GM18868 (cell line): ENCODE results near the gene UCKL1.
"Not testable (repeated sequence)": the region's sequence is repeated elsewhere in the genome, so short reads cannot be mapped to it uniquely, and the experiment has no call there.

ENCODE experiments used
- ATAC-seq: cut with Tn5 transposase; IDR thresholded peaks from one replicate; pipeline ENCODE4 v1.9.1; 2021; ENCODE audit warnings: mild to moderate bottlenecking, moderate library complexity; ENCODE audit not compliant: unreplicated experiment

Gene UCKL1

GRCh38 chr20:63973160-63973479 is 16.9 kb upstream of the UCKL1 start:
- no peak for ATAC-seq

- ATAC-seq: no peak
Observed at GRCh38 chr20:63972312-63973159, 16.3 kb upstream of the UCKL1 start.

- not testable (repeated sequence) for ATAC-seq
Observed at GRCh38 chr20:63971960-63972311, 15.7 kb upstream of the UCKL1 start.

GRCh38 chr20:63970714-63971431 is 14.7 kb upstream of the UCKL1 start:
- ATAC-seq: no peak

DNA sequence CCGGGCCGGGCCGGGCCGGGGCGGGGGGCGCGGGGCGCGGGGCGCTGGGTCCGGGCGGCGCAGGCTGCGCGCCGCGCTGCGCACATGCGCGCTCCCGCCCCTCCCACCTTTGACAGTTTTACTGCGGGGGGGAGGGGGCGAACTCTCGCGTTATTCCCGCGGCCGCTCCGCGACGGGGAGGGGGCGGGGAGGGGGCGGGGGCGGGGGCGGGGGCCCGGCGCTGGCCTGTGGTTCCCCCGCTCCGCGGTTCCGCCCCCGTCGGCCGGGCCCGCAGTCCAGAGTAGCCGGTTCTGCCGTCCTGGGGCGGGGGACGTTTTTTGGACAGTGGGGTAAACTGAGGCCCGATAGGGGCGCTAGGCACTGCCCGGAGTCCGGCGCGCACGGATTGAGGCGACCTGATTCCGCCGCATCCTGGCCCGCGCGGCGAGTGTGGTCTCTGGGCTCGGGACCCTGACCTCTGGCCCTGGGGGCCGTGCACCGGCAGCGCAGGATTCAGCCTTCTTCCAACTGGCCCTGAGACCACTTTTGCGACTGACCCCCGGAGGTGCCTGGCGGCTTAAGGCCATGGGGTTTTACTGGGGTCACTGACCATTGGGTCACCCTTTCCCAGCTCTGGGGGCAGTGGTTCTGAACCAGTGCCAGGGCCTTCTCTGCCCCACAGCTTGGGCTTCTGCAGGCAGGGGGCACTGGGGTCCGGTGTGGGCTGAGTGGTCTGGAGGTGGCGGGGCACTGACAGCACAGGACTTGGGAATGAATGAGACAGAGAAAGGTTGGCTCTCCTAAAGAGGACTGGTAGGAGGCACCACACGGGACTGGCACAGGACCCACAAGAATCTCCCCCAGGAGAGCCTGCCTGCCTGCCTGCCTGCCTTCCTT is 13.9 kb upstream of the UCKL1 start, which contains the start of gene ZNF512B:
TSS of gene ZNF512B (minus strand) at position 93 of the 876 bp plus-strand sequence. CDS start 1,980 bp downstream, outside the sequence.
- ATAC-seq: no peak

- ATAC-seq: no peak
Observed at GRCh38 chr20:63968928-63969760, 12.9 kb upstream of the UCKL1 start.

DNA sequence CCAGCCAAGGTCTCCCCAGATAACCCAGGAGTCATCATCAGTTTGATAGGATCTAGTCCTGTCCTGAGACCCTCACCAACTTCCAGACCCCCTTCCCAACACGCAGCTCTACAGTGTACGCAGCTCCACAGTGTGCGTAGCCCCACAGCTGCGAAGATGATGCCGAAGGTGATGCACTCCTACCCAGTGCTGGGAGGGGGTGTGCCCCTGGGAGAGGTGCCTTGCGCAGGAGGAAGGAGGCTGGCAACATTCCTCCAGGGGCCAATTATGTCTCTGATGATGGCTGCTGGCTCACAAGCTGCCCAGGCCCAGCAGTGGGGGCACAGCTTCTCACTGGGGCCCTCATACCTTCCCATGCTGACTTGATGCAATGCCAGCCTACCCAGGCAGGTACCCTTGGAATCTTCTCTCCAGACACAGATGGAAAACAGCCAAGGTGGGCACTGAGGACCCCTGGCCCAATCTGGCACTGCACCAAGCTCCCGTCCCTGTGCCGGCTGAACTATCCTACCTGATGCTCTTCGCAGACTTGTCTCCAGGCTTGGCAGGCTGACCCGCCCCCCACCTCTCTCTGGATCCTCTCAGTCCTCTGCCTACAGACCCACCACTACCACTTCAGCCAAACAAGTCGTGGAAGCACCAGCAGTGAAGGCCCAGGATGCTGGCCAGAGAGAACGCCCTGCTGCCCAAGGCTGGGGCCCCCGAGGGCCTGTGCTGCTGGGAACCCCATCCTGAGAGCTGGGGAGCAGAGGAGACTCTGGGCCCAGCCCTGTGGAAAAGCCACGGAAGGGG is 12.1 kb upstream of the UCKL1 start:
- ATAC-seq: no peak

DNA sequence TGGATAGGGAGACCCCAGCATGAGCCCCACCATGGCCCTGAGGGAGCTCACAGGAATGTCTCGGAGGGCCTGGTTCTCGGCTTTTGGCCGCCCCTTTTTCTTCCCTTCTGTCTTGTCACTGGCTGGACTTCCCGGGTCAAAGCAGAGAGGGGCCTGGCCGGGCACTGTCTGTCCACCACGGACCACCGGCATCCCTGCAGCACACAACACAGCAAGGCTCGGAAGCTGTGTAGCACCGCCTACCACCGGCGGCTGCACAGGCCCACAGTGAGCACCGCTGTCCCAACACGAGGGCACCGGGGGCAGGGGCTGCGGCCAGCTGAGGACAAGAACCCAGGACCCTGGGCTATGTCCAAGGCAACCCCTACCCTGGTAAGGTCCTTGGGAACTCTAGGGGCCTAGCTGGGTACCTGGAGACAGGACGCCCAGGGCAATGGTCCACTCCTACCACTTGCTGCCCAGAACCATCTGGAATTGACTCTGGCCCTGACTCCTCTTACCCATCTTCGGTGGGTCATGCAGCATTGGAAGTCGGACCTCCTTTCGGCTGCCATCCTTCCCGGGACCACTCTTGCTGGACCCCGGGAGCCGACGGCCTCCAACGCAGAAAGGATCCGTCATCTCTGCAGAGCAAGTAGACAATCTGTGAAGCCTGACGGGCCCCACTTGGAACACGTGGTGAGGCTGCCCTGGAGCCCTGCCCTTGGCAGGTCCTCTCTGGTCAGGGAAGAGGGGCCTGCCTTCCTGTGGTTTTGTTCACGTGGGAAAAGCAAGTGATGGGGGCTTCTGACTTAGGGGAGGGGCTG is 11.3 kb upstream of the UCKL1 start:
- no peak for ATAC-seq

DNA sequence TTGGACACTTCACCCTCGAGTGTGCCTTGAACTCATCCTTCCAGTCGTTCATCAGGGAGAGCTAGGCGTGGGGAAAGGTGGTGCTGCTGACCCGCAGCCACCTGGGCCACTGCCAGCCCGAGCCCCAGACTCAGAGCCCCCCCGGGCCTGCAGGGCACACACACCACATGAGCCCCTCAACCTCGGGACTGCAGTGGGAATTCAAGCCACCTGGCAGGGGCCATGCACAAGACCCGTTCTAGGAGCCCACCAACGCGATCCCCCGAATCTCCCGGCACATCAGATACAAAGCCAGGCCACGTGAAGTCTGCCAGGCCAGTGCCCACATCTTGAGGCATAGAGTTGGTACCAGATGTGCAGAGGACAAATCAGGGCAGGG is 10.7 kb upstream of the UCKL1 start:
- ATAC-seq: no peak

DNA sequence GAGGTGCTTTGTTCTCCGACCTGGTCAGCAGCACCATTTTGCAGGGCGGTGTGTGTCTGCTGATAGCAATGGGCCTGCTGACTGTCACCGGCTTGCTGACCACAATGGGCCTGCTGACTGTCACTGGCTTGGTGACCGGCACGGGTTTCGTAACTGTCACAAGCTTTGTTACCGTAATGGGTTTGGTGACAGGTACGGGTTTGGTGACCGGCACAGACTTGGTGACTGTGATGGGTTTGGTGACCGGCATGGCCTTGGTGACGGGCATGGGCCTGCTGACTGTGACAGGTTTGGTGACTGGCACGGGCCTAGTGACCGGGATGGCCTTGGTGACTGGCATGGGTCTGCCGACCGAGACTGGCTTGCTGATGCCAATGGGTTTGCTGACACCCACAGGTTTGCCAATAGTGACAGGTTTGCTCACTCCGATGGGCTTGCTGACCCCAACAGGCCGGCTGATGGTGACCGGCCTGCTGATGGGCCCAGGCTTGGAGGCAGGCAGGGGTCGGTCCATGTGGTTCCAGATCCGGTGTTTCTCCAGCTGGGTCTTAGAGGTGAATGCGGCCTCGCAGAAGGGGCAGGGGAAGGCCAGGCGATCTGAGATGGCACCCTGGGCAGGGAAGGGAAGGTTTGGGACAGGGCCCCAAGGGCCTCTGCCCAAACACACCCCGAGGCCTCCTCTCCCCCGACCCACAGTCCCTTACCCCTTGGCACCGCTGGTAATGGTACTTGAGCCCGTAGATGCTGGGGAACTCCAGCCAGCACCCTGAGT is 10.1 kb upstream of the UCKL1 start:
- ATAC-seq: no peak

DNA sequence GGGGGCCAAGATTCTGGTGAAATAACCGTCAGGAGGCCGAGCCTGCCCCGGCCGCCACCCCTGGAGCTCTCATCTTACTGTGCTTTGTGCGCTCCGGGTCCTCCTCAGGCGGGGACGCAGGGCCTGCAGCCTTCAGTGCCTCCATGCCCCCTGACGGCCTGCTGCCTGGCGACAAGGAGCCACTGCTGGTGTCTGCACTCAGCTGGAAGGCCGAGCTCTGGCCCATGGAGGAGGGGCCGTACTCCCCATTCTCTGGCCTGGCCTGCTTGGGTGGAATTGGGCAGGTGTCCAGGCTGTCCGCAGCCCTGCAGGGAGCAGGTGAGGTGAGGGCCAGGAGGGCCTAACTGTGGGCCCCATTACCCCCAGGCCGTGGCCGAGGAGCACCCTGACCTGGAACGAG is 8.2 kb upstream of the UCKL1 start:
- ATAC-seq: no peak

DNA sequence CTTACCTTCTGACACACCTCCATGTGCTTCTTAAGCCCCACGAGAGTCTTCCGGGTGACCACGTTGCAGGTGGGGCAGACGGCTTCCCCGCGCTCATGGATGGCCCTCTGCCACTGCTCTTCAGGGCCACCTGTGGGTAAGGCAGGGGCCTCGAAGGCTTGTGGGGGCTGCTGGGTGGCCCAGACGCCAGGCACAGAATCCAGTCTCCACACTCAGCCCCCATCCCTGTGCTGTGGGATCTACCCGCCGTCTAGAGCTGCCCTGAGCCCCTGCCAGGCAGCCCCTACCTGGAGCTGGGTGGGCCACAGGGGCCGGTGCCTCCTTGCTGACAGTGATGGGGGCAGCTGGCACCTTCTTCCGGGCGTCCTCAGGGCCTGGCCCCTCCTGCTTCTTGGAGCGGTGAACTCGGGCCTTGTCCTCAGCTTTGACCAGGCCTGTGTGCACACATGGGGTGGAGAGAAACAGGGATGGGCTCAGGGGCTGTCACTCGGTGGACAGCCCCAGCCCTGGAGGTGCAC is 7.6 kb upstream of the UCKL1 start:
- ATAC-seq: no peak

DNA sequence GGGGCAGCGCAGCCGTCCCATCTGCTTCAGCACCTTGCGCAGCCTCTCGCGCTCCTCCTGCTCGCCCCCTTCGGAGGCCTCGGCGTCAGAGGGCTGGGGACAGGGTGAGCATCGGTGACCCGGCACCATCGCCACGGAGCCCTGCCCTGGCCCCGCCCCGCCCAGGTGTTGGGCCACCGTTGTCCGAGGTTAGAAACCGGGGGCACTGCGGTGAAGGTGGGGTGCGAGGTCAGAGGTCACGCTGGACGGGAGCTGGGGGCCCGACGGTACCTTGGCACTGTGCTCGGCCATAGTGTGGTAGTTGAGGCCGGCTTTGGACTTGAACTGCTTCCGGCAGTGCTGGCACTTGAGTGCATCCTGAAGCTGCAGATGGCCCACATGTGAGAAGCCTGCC is 7.1 kb upstream of the UCKL1 start:
- ATAC-seq: no peak

DNA sequence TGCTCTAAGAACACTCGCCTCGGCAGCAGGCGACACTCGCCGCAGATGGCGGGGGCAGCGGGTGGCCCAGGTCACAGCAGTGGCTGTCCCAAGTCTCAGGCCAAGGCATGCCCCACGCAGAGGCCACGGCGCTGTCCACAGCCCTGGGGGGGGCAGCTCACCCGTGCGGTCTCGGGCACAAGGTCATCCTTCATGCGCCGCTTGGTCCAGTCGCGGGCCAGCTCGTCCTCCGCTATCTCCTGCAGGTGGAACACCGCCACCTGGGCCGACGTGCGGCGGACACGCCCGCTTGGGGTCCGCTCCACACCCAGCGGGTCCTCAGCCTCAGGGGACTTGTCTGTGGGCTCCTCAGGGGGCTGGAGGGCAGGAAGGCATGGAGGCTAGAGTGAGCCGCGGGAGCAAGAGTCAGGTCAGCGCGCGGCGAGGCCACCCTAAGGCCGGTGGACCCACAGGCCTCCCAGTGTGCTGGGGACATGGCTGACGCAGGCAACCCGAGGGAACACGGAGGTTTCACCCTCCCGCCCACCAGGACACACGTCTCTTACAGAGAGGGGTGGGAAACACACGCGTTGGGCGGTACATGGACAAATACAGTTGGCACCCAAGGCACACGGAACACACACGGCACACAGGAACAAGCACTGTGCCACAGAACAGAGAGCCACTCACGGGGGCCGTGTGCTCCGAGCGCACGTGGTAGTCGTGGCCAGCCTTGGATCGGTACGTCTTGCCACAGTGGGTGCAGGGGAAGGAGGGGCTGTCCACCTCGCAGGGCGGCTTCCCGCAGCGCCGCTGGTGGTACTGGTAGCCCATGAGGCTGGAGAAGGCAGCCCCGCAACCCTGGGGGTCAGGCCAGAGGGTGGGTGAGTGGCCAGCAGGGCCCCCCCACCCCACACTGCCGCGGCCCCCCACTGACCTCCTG is 6.5 kb upstream of the UCKL1 start:
- no peak for ATAC-seq

- no peak for ATAC-seq
Observed at GRCh38 chr20:63961664-63962425, 5.6 kb upstream of the UCKL1 start.
